Measurements from ENCODE around the gene ST6GALNAC2. TPM values are rescaled to one million over a fixed set of nuclear protein-coding genes. Genes with fewer than 3 reads are reported as not detected.

Gene ST6GALNAC2
- total RNA-seq, 1 donor = 0.63 TPM

GRCh38 chr17:76532072-76532651 lies 53.5 kb downstream of the ST6GALNAC2 start:
- TF ChIP-seq, protein P1, sequence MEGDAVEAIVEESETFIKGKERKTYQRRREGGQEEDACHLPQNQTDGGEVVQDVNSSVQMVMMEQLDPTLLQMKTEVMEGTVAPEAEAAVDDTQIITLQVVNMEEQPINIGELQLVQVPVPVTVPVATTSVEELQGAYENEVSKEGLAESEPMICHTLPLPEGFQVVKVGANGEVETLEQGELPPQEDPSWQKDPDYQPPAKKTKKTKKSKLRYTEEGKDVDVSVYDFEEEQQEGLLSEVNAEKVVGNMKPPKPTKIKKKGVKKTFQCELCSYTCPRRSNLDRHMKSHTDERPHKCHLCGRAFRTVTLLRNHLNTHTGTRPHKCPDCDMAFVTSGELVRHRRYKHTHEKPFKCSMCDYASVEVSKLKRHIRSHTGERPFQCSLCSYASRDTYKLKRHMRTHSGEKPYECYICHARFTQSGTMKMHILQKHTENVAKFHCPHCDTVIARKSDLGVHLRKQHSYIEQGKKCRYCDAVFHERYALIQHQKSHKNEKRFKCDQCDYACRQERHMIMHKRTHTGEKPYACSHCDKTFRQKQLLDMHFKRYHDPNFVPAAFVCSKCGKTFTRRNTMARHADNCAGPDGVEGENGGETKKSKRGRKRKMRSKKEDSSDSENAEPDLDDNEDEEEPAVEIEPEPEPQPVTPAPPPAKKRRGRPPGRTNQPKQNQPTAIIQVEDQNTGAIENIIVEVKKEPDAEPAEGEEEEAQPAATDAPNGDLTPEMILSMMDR (IDR thresholded peaks at IDR 0.05; ENCODE audit: insufficient read depth, low read length) = no peak
- no peak overlapping the region for H3K4me3 ChIP-seq (ENCODE audit: low read depth, low read length)
- peak; percentile 55 for DNase-seq (ENCODE audit: low read depth)

GRCh38 chr17:76531486-76532038 lies 54.1 kb downstream of the ST6GALNAC2 start:
- TF ChIP-seq, protein P1 (IDR thresholded peaks at IDR 0.05; ENCODE audit: insufficient read depth, low read length) = no peak
- no peak for DNase-seq (ENCODE audit: low read depth)
- no peak overlapping the region for H3K4me3 ChIP-seq (ENCODE audit: low read depth, low read length)

- no peak for DNase-seq (ENCODE audit: low read depth)
- TF ChIP-seq, protein P1 (IDR thresholded peaks at IDR 0.05; ENCODE audit: insufficient read depth, low read length) = no peak
- H3K4me3 ChIP-seq (ENCODE audit: low read depth, low read length) = no peak overlapping the region
Observed at GRCh38 chr17:76530811-76531485, 54.7 kb downstream of the ST6GALNAC2 start.

- no peak overlapping the region for H3K4me3 ChIP-seq (ENCODE audit: low read depth, low read length)
- TF ChIP-seq, protein P1 (IDR thresholded peaks at IDR 0.05; ENCODE audit: insufficient read depth, low read length) = no peak
- peak; percentile 81 for DNase-seq (ENCODE audit: low read depth)
Observed at GRCh38 chr17:76530095-76530723, 55.5 kb downstream of the ST6GALNAC2 start.

DNA sequence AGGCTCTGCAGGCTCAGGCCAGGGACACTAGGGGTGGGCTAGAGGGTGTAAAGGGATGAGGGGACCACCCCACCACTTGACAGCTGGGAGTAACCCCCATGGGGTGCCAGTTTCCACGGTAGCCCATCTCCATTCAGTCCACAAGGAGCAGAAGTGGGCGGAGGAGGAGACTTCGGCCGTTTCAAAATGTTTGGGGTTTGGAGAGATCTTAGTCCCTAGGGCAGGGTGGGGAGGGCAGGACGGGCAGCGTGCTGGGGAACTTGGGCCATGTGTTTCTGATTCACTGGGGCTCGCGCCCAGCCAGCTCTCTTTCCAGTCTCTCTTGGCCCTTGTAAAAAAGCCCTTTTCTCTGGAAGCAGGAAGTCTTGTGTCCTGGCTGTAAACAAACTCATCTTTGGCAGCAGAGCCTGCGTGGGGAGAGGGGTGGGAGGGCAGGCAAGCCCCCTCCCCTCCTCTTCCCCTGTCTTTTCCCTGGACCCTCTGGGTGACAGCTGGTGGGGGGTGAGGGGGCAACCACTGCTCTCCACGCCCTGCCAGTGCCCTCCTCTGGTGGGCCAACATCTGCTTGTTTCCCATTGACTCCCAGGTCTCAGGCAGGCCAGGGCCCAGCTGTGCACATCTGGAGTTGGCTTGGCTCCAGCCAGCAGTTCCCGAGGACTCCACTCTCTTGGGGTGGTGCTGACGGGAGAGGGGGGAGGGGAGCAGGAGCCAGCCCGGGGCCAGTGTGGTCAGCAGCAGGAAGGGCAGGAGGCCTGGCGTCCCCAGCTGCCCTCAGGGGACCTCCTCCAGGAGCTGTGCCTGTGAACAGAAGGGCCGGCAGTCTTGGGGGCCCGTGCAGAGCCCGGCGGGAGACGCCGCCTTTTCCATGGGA lies 56.2 kb downstream of the ST6GALNAC2 start:
- H3K4me3 ChIP-seq (ENCODE audit: low read depth, low read length) = peak overlapping the region; percentile 40
- TF ChIP-seq, protein P1 (IDR thresholded peaks at IDR 0.05; ENCODE audit: insufficient read depth, low read length) = peak; percentile 26
- peak; percentile 97 for DNase-seq (ENCODE audit: low read depth)

GRCh38 chr17:76528528-76529223 lies 57.0 kb downstream of the ST6GALNAC2 start:
- DNase-seq (ENCODE audit: low read depth) = peak; percentile 81
- TF ChIP-seq, protein P1 (IDR thresholded peaks at IDR 0.05; ENCODE audit: insufficient read depth, low read length) = no peak
- peak overlapping the region; percentile 40 for H3K4me3 ChIP-seq (ENCODE audit: low read depth, low read length)

Data from fibroblast of the aortic adventitia (primary cell).